Left cardiac atrium (tissue), 4 donors: ENCODE measurements around the gene SNAPC5. TPM values are rescaled to one million over a fixed set of nuclear protein-coding genes. Genes with fewer than 3 reads are reported as not detected.
"Not testable (repeated sequence)": the region's sequence is repeated elsewhere in the genome, so short reads cannot be mapped to it uniquely, and the experiment has no call there.

Experiments
- ATAC-seq, 2 donors: fragments of 200-7000 bp; cut with Tn5 transposase; one replicate each; pipeline ENCODE4 v1.9.1; 2020; ENCODE audit warnings: mild to moderate bottlenecking in 2 of 2, moderate library complexity in 2 of 2
- DNase-seq: peaks from one replicate; pipeline ENCODE4 v3.0.0-alpha.2; 2020
- intact Hi-C, 2 donors: fragments of 100-400 bp; cut with DNase I; formaldehyde crosslinking; loops; one replicate each; pipeline versions ENCODE4 v1.14.1 to v1.15.1; 2022 to 2023
- total RNA-seq, 2 donors: library from RNA; stranded (reverse); fragmentation: NEBNext Ultra II Directional; extraction: Animal tissue kit (Norgen Biotek cat#: 25700); gene quantifications; one replicate each; pipeline ENCODE4 v1.2.1, GENCODE V29; 2021
- donor health status: DM: no; HTN: yes; CAD: no.
- donor health status: DM: no; HTN: yes; CAD: no; lungs with severe emphysema.
- donor health status: DM: yes; HTN: yes; CAD: no.
- donor health status: Dilated cardiomyopathy.

SNAPC5 gene
- total RNA-seq, 2 donors from 2014 or later, result 32.3 to 33.3 TPM

GRCh38 chr15:66498501-66499386 is 1.2 kb upstream of the SNAPC5 start:
- no peak for ATAC-seq
- DNase-seq, result no peak
- intact Hi-C loops, result loop anchor here in 1 of 2 donors (10.0 kb wide), 1 partner anchor 114 kb away; the partner anchor contains the start of gene MAP2K1

GRCh38 chr15:66496951-66497501 is 536 bp downstream of the SNAPC5 start:
- DNase-seq (no peak), ATAC-seq (peak in 1 of 2 donors; percentile 42)
- intact Hi-C loops, result loop anchor here in 1 of 2 donors (10.0 kb wide), 1 partner anchor 112 kb away; the partner anchor contains the start of gene MAP2K1

GRCh38 chr15:66494262-66494661 is 3.3 kb downstream of the SNAPC5 start:
- ATAC-seq (no peak), DNase-seq (no peak)
- intact Hi-C loops, result loop anchor here in 1 of 2 donors (10.0 kb wide), 1 partner anchor 109 kb away; the partner anchor contains the start of gene MAP2K1

GRCh38 chr15:66491846-66492245 is 5.7 kb downstream of the SNAPC5 start:
- intact Hi-C loops, result loop anchor here in 1 of 2 donors (10.0 kb wide), 1 partner anchor 107 kb away; the partner anchor contains the start of gene MAP2K1
- no peak for ATAC-seq
- DNase-seq, result no peak

- intact Hi-C loops, result no loop called here
- ATAC-seq (peak in 1 of 2 donors; percentile 41), DNase-seq (no peak)
These were observed 8.3 kb downstream of the SNAPC5 start for GRCh38 chr15:66489179-66489791.

- no peak for ATAC-seq
- DNase-seq, result no peak
- intact Hi-C loops, result no loop called here
These were observed 9.0 kb downstream of the SNAPC5 start for GRCh38 chr15:66488525-66488924.

GRCh38 chr15:66486887-66487286 is 10.7 kb downstream of the SNAPC5 start:
- no peak for DNase-seq
- intact Hi-C loops, result no loop called here
- no peak for ATAC-seq

GRCh38 chr15:66484539-66485112 is 12.9 kb downstream of the SNAPC5 start:
- ATAC-seq (no peak), DNase-seq (no peak)
- intact Hi-C loops, result no loop called here

- intact Hi-C loops, result no loop called here
- DNase-seq (no peak), ATAC-seq (peak; percentile 55 to 72)
These were observed 14.4 kb downstream of the SNAPC5 start for GRCh38 chr15:66483131-66483566.

- ATAC-seq, result peak in 1 of 2 donors; percentile 26
- intact Hi-C loops, result no loop called here
- no peak for DNase-seq
These were observed 15.0 kb downstream of the SNAPC5 start for GRCh38 chr15:66482539-66482938.

GRCh38 chr15:66481107-66481856 is 16.3 kb downstream of the SNAPC5 start:
- ATAC-seq, result no peak
- DNase-seq, result no peak
- intact Hi-C loops, result no loop called here

- DNase-seq, result no peak
- intact Hi-C loops, result no loop called here
- ATAC-seq, result no peak
These were observed 17.3 kb downstream of the SNAPC5 start for GRCh38 chr15:66480267-66480666.

GRCh38 chr15:66477011-66477410 is 20.6 kb downstream of the SNAPC5 start:
- intact Hi-C loops, result no loop called here
- ATAC-seq, result no peak

GRCh38 chr15:66476535-66476934 is 21.0 kb downstream of the SNAPC5 start:
- ATAC-seq (no peak), DNase-seq (no peak)
- intact Hi-C loops, result no loop called here

More at GRCh38 chr15:66477011-66477410, 20.6 kb downstream of the SNAPC5 start:
- no peak for DNase-seq

- ATAC-seq (no peak), DNase-seq (no peak)
- intact Hi-C loops, result no loop called here
These were observed 22.6 kb downstream of the SNAPC5 start for GRCh38 chr15:66474963-66475362.

GRCh38 chr15:66474135-66474534 is 23.4 kb downstream of the SNAPC5 start:
- intact Hi-C loops, result no loop called here
- DNase-seq (no peak), ATAC-seq (no peak)

- intact Hi-C loops, result no loop called here
- ATAC-seq, result peak; percentile 61 to 65
- DNase-seq, result no peak
These were observed 25.2 kb downstream of the SNAPC5 start for GRCh38 chr15:66472176-66472999.

GRCh38 chr15:66470825-66471224 is 26.7 kb downstream of the SNAPC5 start:
- intact Hi-C loops, DNase-seq, ATAC-seq: not testable (repeated sequence)
